Fibroblast of skin of right biceps (primary cell): ENCODE measurements around the gene MEP1B.
"Not testable (repeated sequence)": the region's sequence is repeated elsewhere in the genome, so short reads cannot be mapped to it uniquely, and the experiment has no call there.

ENCODE experiments used
- DNase-seq: peaks from one replicate; pipeline ENCODE4 v3.0.0-alpha.2; 2013

The MEP1B gene

GRCh38 chr18:32209685-32210445, 20.0 kb downstream of the MEP1B start:
- DNase-seq, result no peak

DNA sequence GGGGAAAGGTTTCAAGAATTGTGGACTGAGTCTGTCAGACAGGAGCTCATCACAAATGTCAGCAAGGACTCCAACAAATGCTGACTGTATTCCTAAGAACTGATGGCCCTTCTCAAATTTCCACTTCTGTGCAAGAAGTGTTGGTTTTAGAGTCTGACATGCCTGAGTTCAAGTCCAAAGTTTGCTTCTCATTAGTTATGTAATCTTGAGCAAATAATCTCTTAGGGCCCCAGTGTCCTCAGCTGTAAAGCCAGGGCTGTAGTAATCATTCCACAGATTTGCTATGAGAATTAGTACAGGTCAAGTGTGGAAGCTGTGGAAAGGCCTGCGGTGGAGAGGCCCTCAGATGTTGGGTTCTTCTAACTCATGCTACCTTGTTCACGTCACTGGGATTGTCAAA, 23.9 kb downstream of the MEP1B start:
- DNase-seq, result no peak

DNA sequence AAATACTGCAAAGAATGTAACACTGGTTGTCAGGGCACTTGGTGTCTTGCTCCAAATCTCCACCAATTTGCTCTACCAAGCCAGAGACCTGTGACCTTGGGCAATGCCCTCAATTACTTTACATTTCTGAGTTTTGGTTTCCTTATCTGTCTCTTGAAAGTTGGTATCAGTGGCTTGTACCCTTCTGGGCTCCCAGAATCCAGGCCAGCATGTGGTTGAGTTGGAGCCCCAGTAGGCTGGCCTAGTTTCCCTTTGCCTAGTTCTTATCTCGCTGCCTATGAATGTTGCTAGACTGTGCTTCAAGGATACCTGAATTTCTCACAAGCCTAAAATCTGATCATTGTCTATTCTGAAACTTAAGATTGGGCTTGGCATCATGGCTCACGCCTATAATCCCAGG, 26.6 kb downstream of the MEP1B start:
- DNase-seq, result no peak

- no peak for DNase-seq
Observed at GRCh38 chr18:32219431-32220018, 29.7 kb downstream of the MEP1B start.

DNA sequence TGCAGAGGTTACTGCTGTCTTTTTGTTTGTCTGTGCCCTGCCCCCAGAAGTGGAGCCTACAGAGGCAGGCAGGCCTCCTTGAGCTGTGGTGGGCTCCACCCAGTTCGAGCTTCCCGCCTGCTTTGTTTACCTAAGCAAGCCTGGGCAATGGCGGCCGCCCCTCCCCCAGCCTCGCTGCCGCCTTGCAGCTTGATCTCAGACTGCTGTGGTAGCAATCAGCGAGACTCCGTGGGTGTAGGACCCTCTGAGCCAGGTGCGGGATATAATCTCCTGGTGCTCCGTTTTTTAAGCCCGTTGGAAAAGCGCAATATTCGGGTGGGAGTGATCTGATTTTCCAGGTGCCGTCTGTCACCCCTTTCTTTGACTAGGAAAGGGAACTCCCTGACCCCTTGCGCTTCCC, 43.5 kb downstream of the MEP1B start:
- DNase-seq, result not testable (repeated sequence)

- no peak for DNase-seq
Observed at GRCh38 chr18:32237049-32237448, 47.2 kb downstream of the MEP1B start.

DNA sequence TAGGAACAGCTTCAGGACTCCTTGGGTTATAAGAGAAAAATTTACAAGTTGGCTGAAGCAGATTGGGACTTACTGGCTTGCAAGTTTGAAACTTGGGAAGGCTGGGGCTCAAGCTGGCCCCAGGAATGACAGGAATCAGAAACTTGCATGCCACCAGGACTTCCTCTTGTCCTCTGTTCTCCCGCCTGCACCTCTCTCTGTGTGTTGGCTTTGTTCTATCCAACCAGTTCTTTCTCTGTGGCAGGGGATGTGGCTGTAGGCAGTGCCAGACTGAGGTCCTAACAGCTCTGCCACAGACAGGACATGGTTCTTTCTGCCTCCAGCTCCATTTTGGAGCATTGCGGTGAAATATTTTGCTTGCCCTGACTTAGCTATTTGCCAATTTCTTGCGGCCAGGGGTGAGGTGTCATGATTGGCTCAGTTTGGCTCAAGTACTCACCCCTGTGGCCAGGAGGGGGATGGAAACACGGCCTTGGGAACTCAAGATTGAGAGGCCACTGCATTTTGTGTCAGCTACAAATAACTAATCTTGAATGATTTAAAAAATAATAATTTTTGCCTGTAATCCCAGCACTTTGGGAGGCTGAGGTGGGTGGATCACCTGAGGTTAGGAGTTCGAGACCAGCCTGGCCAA, 48.9 kb downstream of the MEP1B start:
- no peak for DNase-seq

GRCh38 chr18:32242395-32242794, 52.6 kb downstream of the MEP1B start:
- no peak for DNase-seq

- no peak for DNase-seq
Observed at GRCh38 chr18:32243358-32243757, 53.5 kb downstream of the MEP1B start.

DNA sequence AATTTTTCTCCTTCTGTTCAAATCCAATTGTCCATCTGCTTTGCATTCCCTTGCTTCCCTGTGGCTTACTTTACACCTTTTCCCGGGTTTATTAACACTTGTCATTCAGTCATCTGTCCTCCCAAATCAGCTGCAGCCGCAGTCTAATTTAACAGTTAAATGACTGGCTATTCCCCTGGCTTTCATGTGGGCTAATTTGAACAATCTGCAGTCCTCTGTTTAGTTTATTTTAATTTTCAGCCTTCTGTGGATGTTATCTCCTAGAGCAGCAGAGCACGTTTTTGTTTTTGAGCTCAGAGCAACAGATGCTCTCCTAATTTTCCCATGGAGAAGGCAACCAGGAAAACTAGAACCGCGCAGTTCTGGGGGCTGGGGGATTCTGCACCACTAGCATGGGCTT, 55.0 kb downstream of the MEP1B start:
- DNase-seq, result no peak

DNA sequence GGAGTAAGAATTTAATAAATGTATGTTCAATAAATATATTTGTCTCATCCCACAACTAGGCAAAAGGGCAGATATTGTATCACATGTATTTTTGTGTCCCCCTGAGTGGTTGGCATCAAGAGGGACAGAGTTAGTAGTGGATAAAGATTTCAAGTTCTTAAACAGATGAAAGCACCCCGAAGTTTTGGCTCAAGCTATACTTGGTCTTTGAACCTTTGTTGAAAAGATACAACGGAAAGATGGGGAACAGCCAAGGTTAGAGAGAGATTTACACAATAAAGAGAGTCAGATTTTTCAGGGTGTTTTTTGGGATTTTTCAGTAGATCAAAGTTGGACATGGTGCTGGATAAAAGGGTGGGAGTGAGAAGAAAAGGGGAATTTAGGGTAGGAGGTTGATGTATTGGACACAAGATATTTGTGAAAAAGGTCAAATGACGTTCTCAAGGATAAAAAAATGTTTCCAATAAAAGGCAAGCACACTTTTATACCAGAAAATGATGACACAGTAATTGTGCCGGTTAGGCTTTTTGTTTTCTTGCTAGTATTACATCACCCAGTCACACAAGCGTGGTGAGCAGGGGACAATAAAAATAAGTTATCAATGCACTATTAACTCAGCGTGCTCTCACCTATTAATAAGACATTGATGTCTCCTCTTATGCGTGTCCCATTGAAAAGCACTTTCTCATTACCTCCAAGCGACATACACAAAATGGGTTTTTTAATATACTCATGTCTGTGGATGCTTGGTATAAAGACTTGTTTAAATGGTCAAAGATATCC, 59.5 kb downstream of the MEP1B start:
- no peak for DNase-seq

DNA sequence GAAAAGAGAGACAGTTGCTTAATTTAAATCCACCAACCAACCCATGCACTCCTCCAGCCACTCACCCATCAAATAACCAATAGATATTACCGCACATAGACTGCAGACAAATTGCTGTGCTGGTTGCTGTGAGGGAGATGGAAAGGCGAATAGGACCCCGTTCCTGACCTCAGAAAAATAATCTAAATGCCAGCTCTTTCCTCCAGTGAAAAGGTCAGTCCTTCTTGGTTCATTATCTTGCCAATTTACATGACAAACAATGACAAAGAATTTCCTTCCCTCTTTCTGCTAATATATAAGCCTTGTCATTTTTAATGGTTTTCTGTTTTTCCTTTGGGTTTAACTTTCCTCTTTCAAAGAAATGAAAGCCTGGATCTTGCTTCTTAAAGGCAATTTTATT, 61.6 kb downstream of the MEP1B start:
- DNase-seq, result no peak

DNA sequence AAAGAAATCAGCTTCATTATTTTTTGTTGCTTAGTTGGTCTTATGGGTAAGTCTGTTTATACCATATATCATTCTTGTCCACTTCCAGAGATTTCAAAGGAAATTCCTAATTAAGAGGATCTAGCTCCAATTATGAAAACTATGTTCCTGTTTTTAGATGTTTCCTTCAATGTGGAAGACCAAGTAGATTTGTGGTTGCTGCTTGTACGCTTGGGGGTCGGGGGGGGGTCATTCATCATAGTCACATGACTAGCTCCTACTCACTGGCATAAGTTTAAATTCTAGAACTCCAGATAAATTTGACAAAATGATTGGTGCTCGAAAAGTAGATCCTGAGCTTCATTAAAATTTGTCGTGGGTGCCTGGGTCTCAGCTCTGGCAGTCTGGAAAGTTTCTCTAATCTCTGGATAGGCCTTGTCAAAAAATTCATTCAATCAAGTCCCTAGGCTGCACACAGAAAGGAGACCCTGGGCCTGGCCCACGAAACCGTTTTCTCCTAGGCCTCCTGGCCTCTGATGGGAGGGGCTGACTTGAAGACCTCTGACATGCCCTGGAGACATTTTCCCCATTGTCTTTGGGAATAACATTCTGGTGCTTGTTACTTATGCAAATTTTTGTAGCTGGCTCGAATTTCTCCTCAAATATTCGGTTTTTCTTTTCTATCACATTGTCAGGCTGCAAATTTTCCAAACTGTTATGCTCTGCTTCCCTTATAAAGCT, 62.5 kb downstream of the MEP1B start:
- no peak for DNase-seq

DNA sequence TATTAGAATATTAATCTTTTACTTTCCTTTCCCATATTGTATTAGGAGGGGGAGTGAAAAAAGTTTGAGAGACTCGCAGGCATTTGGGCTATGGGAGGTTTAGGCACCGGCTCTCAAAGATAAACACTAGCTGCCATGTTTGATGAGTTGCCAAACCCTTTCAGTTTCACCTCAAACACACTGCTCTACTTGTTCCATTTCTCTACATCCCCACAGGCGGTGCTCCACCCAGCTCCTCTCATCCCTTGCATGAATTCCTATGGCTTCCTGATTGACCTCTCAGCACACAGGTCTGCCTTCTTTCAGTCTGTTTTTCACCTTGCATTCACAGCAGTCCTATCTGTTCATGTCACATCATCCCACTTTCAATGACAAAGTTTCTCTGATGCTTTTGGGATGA, 65.7 kb downstream of the MEP1B start:
- no peak for DNase-seq

DNA sequence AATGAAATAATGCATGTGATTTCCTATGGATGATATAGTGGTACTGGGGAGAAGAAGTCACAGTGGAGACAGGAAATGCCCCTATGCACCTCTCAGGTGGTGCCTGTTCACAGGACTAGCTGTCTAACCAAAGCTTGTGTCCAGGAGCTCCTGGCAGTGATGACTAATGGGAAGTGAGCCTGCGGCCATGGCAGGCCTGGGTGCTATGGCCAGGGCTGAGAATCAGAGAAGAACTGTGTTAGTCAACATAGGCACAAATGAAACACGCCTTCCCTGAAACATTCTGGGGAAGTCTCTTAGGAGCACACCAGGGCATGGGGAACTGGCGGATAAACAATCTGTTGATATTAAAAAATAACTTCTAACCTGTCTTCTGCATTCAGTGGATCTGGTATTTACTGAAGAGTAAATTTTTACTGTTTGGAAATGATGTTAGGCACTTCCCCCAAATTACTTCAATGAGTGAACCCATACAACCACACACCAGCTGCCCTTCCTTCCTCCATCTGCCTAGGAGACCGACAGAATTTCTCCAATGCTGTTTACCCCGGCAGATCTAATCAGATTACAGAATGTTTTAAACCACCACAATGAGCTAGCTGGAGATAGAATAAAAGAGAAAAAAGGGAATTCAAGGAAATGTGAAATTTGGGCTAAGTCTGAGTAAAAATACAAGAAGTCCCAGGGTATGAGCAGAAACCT, 67.4 kb downstream of the MEP1B start:
- DNase-seq, result no peak

DNA sequence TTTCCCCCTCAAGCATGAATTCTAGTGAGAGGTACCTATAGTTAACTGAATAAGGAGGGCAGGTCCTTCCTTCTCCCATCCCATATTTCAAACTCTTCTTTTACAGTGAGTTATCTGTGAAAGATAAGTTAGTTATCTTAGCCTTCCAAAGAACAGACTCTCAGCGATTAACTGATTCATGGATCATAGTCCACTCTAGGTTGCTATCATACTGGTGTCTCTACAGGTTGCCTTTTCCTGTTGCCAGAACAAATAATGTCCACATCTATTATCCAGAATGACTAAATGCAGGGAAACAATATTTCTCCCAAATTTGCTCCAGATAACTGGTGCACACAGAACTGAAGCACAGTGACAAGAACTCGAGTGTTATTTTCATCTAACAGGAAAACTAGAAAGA, 68.3 kb downstream of the MEP1B start:
- DNase-seq, result no peak

GRCh38 chr18:32258558-32259204, 68.8 kb downstream of the MEP1B start:
- DNase-seq, result no peak

DNA sequence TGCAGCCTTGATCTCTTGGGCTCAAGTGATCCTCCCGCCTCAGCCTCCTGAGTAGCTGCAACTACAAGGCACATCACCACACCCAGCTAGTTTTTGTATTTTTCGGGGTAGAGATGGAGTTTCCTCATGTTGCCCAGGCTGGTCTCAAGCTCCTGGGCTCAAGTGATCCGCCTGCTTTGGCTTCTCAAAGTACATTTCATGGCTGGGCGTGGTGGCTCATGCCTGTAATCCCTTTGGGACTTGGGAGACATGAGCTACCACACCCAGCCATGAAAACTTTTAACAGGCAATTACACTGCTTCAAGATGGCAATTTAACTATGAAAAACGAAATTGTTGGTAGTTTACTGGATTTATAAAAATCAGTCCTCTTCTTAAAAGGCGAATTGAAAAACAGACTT, 69.7 kb downstream of the MEP1B start:
- DNase-seq, result no peak

- DNase-seq, result no peak
Observed at GRCh38 chr18:32261003-32261402, 71.2 kb downstream of the MEP1B start.

DNA sequence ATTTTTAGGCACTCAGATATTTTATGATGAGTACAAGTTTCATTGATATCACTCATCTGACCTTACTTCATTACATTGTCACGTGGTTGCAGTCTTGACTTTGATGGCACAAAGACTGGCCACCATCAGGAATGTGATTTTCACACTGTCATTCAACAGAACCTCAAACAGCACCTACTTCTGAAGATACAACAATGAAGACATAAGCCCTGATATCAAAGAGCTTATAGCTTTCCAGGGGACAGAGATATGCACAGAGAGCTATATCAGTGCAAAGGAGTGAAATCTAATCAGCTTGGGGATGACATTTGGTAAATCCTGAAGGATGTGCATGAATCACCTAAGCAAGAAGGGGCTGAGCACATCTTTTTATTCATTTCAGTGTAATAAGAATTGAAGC, 72.3 kb downstream of the MEP1B start:
- no peak for DNase-seq

- DNase-seq, result no peak
Observed at GRCh38 chr18:32264401-32264800, 74.6 kb downstream of the MEP1B start.

DNA sequence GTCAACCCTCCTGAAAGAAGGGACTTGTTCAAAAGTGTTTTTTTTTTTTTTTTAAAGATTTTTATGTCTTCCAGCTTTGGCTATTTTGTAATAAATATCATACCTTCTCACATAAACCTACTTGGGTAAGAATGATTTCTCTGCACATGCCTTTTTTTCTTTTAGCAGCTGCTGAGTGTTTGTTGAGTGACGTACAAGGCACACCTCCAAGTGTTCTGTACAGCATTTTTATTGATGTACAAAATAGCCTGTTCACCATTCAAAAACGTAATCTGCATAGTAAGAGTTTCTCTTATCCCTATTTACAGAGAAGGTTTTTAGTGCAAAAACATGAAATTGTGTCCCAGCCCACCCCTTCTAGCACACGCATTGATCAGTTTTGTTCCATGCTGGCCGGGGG, 77.6 kb downstream of the MEP1B start:
- DNase-seq, result no peak
